HepG2 (cell line): ENCODE data around the gene EMC8. TPM values are rescaled to one million over a fixed set of nuclear protein-coding genes. Genes with fewer than 3 reads are reported as not detected.

ENCODE experiments used
- CEBPB ChIP-seq: IDR thresholded peaks from 2 replicates; pipeline ENCODE4 v1.6.1; 2011; ENCODE audit warnings: low read depth, low read length, improper control_type of control experiment, borderline replicate concordance
- DNMT3B ChIP-seq: conservative IDR thresholded peaks from 2 replicates; pipeline ENCODE4 v1.6.1; 2016; ENCODE audit warnings: missing biosample characterization, control low read depth
- ETV6 ChIP-seq: sonication (generic); formaldehyde crosslinking; conservative IDR thresholded peaks from 2 replicates; pipeline ENCODE4 v1.4.0; 2020; ENCODE audit warnings: missing genetic modification reagents
- HMGA1 ChIP-seq: sonication (generic); formaldehyde crosslinking; conservative IDR thresholded peaks from 2 replicates; pipeline ENCODE4 v1.4.0; 2020; ENCODE audit warnings: missing genetic modification reagents
- HOXA9 ChIP-seq: sonication (generic); formaldehyde crosslinking; IDR thresholded peaks from 2 replicates; pipeline ENCODE4 v1.8.1; 2022; ENCODE audit warnings: missing genetic modification reagents, mild to moderate bottlenecking, moderate library complexity, borderline replicate concordance
- KAT8 ChIP-seq: IDR thresholded peaks from 2 replicates; pipeline ENCODE4 v1.6.1; 2016; ENCODE audit warnings: missing genetic modification reagents, missing compliant biosample characterization
- MYC ChIP-seq: sonication (generic); formaldehyde crosslinking; IDR thresholded peaks from 2 replicates; pipeline ENCODE4 v1.9.0; 2021; ENCODE audit warnings: missing genetic modification reagents, borderline replicate concordance
- NCOR1 ChIP-seq: fragments of 200-600 bp; sonication (generic); IDR thresholded peaks from 2 replicates; pipeline ENCODE4 v1.7.0; 2017; ENCODE audit warnings: antibody characterized with exemption, low read length, borderline replicate concordance
- PCBP2 ChIP-seq: fragments of 200-400 bp; formaldehyde crosslinking; optimal IDR thresholded peaks from 2 replicates; pipeline ENCODE3; 2018; ENCODE audit warnings: low read length, low read depth; ENCODE audit not compliant: poor library complexity, severe bottlenecking
- RBAK ChIP-seq: sonication (generic); formaldehyde crosslinking; IDR thresholded peaks from 2 replicates; pipeline ENCODE4 v1.5.1; 2020; ENCODE audit warnings: mild to moderate bottlenecking, missing genetic modification reagents
- SATB2 ChIP-seq: sonication (generic); formaldehyde crosslinking; IDR thresholded peaks from 2 replicates; pipeline ENCODE4 v1.5.0; 2020; ENCODE audit warnings: missing genetic modification reagents
- SP4 ChIP-seq: sonication (generic); formaldehyde crosslinking; IDR thresholded peaks from 2 replicates; pipeline ENCODE4 v1.8.1; 2023; ENCODE audit warnings: mild to moderate bottlenecking, missing genetic modification reagents
- SSRP1 ChIP-seq: IDR thresholded peaks from 2 replicates; pipeline ENCODE4 v1.6.1; 2016; ENCODE audit warnings: control low read depth
- TARDBP ChIP-seq: sonication (generic); formaldehyde crosslinking; IDR thresholded peaks from 2 replicates; pipeline ENCODE4 v1.8.0; 2022; ENCODE audit warnings: mild to moderate bottlenecking, missing genetic modification reagents
- YY1 ChIP-seq: IDR thresholded peaks from 2 replicates; pipeline ENCODE4 v1.6.1; 2011; ENCODE audit warnings: low read length, low read depth, moderate library complexity, mild to moderate bottlenecking; ENCODE audit not compliant: insufficient read depth, insufficient replicate concordance
- ZBTB3 ChIP-seq: sonication (generic); formaldehyde crosslinking; IDR thresholded peaks from 2 replicates; pipeline ENCODE4 v1.4.0; 2020; ENCODE audit warnings: low read depth, mild to moderate bottlenecking, moderate library complexity, missing genetic modification reagents, borderline replicate concordance
- ZBTB7B ChIP-seq: sonication (generic); formaldehyde crosslinking; IDR thresholded peaks from 2 replicates; pipeline ENCODE4 v1.4.0; 2020; ENCODE audit warnings: missing genetic modification reagents
- ZNF407 ChIP-seq: sonication (generic); formaldehyde crosslinking; IDR thresholded peaks from one replicate; pipeline ENCODE4 v1.5.1; 2020; ENCODE audit warnings: mild to moderate bottlenecking, missing genetic modification reagents; ENCODE audit errors: not compliant biosample characterization
- ZNF432 ChIP-seq: sonication (generic); formaldehyde crosslinking; IDR thresholded peaks from 2 replicates; pipeline ENCODE4 v1.5.0; 2020; ENCODE audit warnings: missing genetic modification reagents, mild to moderate bottlenecking, borderline replicate concordance
- ZNF577 ChIP-seq: sonication (generic); formaldehyde crosslinking; IDR thresholded peaks from 2 replicates; pipeline ENCODE4 v1.4.0; 2020; ENCODE audit warnings: mild to moderate bottlenecking, low read depth, missing genetic modification reagents, borderline replicate concordance
- ZNF792 ChIP-seq: IDR thresholded peaks from 2 replicates; pipeline ENCODE4 v1.6.1; 2016
- polyA plus RNA-seq, 8 experiments: library from polyadenylated mRNA; depleted of rRNA in 3 of 8; stranded (reverse) in 7 of 8; unstranded in 1 of 8; fragments of >200 nt; fragmentation: Illumina TruSeq in 4 of 8; extraction: Trizol in 4 of 8; gene quantifications; 2 replicates each; pipeline versions ENCODE4 v1.2.1 to v1.2.3, GENCODE V29; 2011 to 2016; ENCODE audit warnings: low read depth in 4 of 8, missing spikeins in 1 of 8, mixed read lengths in 1 of 8; ENCODE audit not compliant: insufficient read depth in 1 of 8
- total RNA-seq, 5 experiments: library from RNA; depleted of rRNA; stranded (reverse); fragments of >200 nt; fragmentation: Illumina TruSeq; extraction: Trizol; gene quantifications; 2 replicates each; pipeline ENCODE4 v1.2.3, GENCODE V29; 2016; ENCODE audit warnings: low read depth in 1 of 5
- TF ChIP-seq, protein P1 (sequence below): sonication (generic); formaldehyde crosslinking; IDR thresholded peaks from 2 replicates; pipeline ENCODE4 v1.8.0; 2022; ENCODE audit warnings: missing genetic modification reagents, low read depth, mild to moderate bottlenecking, borderline replicate concordance

EMC8 gene
- total and polyA plus RNA-seq, 2 of the 13 experiments (the other 11 are each of a cell fraction or from before 2014, with no cell fraction given): 55.0 to 76.0 TPM

DNA sequence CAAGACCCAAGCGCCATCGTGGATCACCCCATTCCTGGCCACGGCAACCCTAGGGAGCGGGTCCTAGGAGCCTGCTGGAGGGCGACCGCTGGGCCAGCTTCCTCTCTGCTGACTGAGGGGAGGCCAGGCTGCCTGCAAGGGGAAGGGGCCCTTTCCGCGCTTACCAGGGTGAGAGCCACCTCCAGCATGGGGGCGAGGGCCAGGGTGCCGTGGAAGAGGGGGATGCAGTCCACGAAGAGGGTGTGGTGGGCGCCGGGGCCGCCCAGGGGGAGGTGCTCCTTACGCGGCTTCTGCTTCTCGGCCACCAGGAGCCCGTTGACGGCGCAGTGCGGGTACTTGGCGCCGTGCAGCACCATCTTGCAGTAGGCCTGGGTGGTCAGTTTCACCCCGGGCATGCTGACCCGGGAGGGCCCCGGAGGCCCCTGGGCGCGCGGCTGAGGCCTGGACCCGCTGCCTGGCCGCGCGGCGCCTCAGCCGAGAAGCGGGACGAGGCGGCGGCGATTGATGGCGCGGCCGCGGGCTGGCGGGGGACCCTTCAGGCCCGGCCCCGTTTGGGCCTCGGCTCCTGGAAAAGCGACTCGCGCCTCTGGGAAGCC, 345 bp downstream of the EMC8 start (continued):
- TF ChIP-seq ZNF407 (CRISPR knock-in tag) (no peak), ZBTB7B (CRISPR knock-in tag) (no peak), SSRP1 (CRISPR knock-in tag) (no peak), TARDBP (no peak), NCOR1 (no peak), PCBP2 (no peak), ZNF792 (no peak), ZNF432 (CRISPR knock-in tag) (peak; percentile 75; the same call in 1 of the 2 replicates), MYC (CRISPR knock-in tag) (no peak), DNMT3B (no peak), RBAK (CRISPR knock-in tag) (no peak), ZBTB3 (0 out of 2 replicates have a peak, but pooled peaks have one; percentile 21), HOXA9 (CRISPR knock-in tag) (no peak), SATB2 (CRISPR knock-in tag) (no peak), KAT8 (CRISPR knock-in tag) (no peak), SP4 (CRISPR knock-in tag) (no peak), ZNF577 (no peak), HMGA1 (CRISPR knock-in tag) (no peak), CEBPB (no peak), YY1 (no peak), ETV6 (CRISPR knock-in tag) (no peak)
- TF ChIP-seq, protein P1, sequence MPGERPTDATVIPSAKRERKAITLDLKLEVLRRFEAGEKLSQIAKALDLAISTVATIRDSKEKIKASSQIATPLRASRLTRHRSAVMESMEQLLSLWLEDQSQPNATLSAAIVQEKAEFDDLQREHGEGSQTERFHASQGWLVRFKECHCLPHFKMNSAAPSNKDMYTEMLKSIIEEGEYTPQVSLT (CRISPR knock-in tag): no peak
